B cell (primary cell): ENCODE measurements around the gene RNF112.

ENCODE experiments used
- CTCF ChIP-seq: fragments of 200-600 bp; IDR thresholded peaks from one replicate; pipeline ENCODE4 v1.8.0; 2022; ENCODE audit warnings: antibody characterized with exemption, mild to moderate bottlenecking
- EZH2 ChIP-seq: IDR thresholded peaks from 2 replicates; pipeline ENCODE4 v1.6.1; 2012; ENCODE audit warnings: borderline replicate concordance, low read depth, mild to moderate bottlenecking, moderate library complexity, low read length; ENCODE audit not compliant: insufficient read depth, poor library complexity, severe bottlenecking

- TF ChIP-seq EZH2 (no peak), CTCF (no peak)
Measured at GRCh38 chr17:19391432-19391831, 19.6 kb upstream of the RNF112 start.
